ENCODE measurements around the gene LGR4. TPM values are rescaled to one million over a fixed set of nuclear protein-coding genes. Genes with fewer than 3 reads are reported as not detected.
A peak's percentile ranks its signal among the peaks of the same experiment; 100 is the strongest.

Gene LGR4
- total RNA-seq, 3 donors from 2014 or later, result 81.9 to 185 (median 104) TPM

DNA sequence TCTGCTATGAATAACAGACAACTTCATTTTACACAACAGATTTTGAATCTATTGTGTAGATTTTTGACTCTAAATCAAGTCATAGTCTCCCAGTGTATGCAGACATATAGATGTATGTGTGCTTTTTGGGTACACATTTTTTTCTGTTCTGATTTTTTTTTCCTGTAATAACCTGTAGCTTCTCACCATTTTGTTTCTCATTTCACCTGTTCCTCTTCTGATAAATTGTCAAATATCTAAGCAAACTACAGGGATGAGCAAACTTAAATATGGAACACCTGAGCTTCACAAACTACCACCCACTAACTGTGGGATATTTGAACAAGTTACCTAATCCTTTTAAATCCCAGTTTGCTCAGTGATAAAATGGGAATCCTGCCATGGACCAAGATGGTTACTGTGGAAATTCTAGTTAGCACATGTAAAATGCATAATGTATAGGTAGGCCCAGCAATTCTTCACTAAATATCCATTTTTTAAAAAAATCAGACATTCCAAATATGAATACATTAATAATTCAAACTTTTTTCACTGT is 15.7 kb downstream of the LGR4 start:
- H3K4me1 ChIP-seq (ENCODE audit: low read depth), result no peaks in the 10 kb centered on the region
- H3K36me3 ChIP-seq (ENCODE audit: low read depth), result no peaks in the 10 kb centered on the region
- intact Hi-C loops (cut with DNase I, micrococcal nuclease), result no loop called here
- no peak for DNase-seq
- TF ChIP-seq, protein P1, sequence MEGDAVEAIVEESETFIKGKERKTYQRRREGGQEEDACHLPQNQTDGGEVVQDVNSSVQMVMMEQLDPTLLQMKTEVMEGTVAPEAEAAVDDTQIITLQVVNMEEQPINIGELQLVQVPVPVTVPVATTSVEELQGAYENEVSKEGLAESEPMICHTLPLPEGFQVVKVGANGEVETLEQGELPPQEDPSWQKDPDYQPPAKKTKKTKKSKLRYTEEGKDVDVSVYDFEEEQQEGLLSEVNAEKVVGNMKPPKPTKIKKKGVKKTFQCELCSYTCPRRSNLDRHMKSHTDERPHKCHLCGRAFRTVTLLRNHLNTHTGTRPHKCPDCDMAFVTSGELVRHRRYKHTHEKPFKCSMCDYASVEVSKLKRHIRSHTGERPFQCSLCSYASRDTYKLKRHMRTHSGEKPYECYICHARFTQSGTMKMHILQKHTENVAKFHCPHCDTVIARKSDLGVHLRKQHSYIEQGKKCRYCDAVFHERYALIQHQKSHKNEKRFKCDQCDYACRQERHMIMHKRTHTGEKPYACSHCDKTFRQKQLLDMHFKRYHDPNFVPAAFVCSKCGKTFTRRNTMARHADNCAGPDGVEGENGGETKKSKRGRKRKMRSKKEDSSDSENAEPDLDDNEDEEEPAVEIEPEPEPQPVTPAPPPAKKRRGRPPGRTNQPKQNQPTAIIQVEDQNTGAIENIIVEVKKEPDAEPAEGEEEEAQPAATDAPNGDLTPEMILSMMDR (IDR thresholded peaks at IDR 0.05), result no peak
- no peaks in the 10 kb centered on the region for H3K9me3 ChIP-seq
- no peak overlapping the region for H3K4me3 ChIP-seq
- no peak for ATAC-seq

DNA sequence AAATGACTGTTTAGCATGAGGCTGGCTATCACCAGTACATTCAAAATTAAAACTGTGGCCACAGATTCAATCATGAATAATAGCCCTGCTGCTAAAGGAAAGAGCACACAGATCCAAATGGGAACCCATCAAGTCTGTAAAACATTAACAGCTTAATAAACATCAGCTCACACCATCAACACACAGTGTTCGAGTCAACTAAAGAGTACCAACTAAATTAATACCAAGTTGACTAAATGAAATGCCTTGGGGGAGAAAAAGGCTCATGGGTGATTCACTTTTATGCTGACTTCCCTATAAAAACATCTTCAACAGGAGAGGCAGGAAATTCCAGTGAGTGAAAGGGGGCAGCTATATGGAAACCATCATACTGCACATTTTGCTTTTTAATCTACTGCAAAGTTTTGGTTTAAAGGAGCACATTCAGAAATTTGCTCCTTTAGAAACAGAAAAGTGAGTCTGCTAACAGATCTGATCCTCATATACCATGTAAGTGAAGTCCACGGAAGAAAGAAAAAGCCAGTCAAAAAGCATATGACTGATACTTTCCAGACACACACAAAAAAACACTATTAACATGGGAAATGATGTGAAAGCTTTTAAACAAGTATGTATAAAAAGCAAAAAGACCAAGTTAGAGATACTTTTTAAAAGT is 16.3 kb downstream of the LGR4 start:
- ATAC-seq (peak; percentile 71), DNase-seq (no peak)
- Histone ChIP-seq H3K4me1 (ENCODE audit: low read depth) (no peaks in the 10 kb centered on the region), H3K36me3 (ENCODE audit: low read depth) (no peaks in the 10 kb centered on the region), H3K9me3 (no peaks in the 10 kb centered on the region), H3K4me3 (no peak overlapping the region)
- intact Hi-C loops (cut with DNase I, micrococcal nuclease), result no loop called here
- TF ChIP-seq, protein P1 (IDR thresholded peaks at IDR 0.05), result no peak

DNA sequence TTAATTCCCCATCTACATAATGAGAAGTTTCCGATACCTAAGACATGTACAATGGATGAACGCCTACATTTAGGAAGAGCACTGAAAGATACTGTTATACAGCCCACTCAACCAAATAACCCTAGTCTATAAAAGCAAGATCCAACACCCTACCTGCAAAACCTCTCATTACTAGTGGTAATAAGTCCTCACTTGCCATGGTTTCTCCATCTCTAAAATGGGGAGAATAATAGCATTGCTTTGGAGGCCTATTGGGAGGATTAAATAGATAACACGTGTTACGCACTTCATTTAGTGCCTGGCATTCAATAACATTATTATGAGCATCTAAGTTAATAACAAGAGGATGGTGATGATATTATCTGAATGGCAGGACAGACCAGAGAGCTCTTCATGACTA is 16.9 kb downstream of the LGR4 start:
- intact Hi-C loops (cut with DNase I, micrococcal nuclease), result no loop called here
- Histone ChIP-seq H3K4me3 (no peak overlapping the region), H3K9me3 (no peaks in the 10 kb centered on the region), H3K36me3 (ENCODE audit: low read depth) (no peaks in the 10 kb centered on the region), H3K4me1 (ENCODE audit: low read depth) (no peaks in the 10 kb centered on the region)
- TF ChIP-seq, protein P1 (IDR thresholded peaks at IDR 0.05), result no peak
- ATAC-seq (no peak), DNase-seq (no peak)

DNA sequence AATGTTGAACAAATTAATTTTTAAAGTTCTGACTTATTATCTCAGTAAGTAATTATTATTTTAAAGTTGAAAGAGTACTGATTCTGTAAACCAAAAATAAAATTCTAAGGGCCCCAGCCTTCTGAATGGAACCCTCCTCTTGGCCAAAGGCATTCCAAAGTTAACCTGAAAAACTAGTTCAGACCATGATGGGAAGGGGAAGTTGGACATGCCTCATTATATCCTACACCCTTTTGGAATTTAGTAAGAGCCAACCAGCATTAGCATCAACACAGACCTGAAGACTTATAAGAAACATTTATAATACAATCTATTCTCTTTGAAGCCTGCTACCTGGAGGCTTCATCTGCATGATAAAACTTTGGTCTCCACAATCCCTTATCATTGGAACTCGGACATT is 18.9 kb downstream of the LGR4 start:
- no peak for ATAC-seq
- intact Hi-C loops (cut with DNase I, micrococcal nuclease), result no loop called here
- Histone ChIP-seq H3K4me1 (ENCODE audit: low read depth) (no peaks in the 10 kb centered on the region), H3K4me3 (no peak overlapping the region), H3K9me3 (no peaks in the 10 kb centered on the region), H3K36me3 (ENCODE audit: low read depth) (no peaks in the 10 kb centered on the region)
- TF ChIP-seq, protein P1 (IDR thresholded peaks at IDR 0.05), result no peak
- DNase-seq, result no peak

DNA sequence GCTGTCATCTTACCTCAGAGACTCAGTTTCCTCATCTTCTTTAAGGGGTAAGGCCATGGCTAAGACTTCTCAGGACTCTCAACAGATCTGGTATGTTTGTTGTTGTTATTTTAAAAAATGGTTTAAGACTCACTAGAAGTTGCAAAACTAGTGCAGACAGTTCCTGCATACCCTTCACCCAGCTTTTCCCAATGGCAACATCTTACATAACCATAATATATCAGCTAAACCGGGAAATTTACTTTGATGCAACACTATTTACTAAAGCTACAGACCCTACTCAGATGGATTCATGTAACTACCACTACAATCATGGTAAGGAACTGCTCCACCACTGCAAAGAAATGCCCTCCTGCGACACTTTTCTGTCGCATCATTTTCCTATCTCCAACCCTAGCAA is 20.4 kb downstream of the LGR4 start:
- intact Hi-C loops (cut with DNase I, micrococcal nuclease), result no loop called here
- TF ChIP-seq, protein P1 (IDR thresholded peaks at IDR 0.05), result no peak
- ATAC-seq (no peak), DNase-seq (no peak)
- Histone ChIP-seq H3K36me3 (ENCODE audit: low read depth) (no peaks in the 10 kb centered on the region), H3K4me1 (ENCODE audit: low read depth) (no peaks in the 10 kb centered on the region), H3K9me3 (no peaks in the 10 kb centered on the region), H3K4me3 (no peak overlapping the region)

Data from mucosa of descending colon (tissue), 3 donors.